Measurements from ENCODE around the gene FAM20C. TPM values are rescaled to one million over a fixed set of nuclear protein-coding genes. Genes with fewer than 3 reads are reported as not detected.
A peak's percentile ranks its signal among the peaks of the same experiment; 100 is the strongest.

FAM20C gene
- total and polyA plus RNA-seq, 2 of the 8 experiments (the other 6 are each of a cell fraction or from before 2014, with no cell fraction given): 9.5 to 34.8 TPM

DNA sequence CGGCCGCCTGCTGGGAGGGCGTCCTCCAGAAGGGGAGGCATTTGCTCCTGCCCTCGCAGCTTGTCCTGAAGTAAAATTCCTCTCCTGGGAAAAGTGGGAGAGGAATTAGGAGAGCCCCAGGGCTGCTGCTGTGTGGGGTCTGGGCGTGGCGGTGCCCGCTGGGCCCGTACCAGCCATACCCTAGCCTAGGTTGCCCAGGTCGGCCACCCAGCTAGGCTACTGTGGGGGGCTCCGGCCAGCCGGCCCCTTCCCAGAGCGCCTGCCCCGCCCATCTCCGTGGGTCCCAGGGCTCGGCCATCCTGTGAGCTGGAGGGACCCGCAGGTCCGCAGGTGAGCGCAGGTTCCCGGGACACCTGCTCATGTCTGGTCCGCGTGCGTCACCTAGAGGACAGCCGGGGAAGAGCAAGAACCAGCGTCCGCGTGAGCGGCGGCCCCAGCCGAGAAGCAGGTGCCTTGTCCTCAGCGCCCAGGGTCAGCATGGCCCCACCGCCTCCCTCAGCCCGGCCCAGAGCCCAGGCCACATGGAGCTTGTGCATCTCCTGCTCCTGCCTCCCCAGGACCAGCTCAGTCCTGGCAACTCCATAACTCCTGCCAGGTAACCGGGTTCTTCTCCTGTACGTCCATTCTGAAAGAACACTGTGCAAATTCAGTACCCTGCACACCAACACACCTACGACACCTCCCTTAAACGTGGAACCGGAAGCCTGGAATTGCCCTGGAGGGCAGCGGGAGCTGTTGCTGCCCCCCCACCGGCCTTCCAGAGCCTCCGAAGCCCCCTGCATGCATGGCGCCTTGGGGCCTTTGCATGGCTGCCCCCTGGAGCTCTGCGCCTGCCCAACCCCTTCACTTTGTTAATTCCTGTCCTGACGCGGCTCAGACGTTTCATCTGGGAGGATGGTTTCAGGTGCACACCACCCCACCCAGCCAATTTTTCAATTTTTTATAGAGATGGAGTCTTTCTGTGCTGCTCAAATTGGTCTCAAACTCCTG is 74.8 kb downstream of the FAM20C start (continued):
- TF ChIP-seq, protein P1, sequence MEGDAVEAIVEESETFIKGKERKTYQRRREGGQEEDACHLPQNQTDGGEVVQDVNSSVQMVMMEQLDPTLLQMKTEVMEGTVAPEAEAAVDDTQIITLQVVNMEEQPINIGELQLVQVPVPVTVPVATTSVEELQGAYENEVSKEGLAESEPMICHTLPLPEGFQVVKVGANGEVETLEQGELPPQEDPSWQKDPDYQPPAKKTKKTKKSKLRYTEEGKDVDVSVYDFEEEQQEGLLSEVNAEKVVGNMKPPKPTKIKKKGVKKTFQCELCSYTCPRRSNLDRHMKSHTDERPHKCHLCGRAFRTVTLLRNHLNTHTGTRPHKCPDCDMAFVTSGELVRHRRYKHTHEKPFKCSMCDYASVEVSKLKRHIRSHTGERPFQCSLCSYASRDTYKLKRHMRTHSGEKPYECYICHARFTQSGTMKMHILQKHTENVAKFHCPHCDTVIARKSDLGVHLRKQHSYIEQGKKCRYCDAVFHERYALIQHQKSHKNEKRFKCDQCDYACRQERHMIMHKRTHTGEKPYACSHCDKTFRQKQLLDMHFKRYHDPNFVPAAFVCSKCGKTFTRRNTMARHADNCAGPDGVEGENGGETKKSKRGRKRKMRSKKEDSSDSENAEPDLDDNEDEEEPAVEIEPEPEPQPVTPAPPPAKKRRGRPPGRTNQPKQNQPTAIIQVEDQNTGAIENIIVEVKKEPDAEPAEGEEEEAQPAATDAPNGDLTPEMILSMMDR (IDR thresholded peaks at IDR 0.05; ENCODE audit: control extremely low read depth in 1 of 3, insufficient read depth in 1 of 3, low read depth in 1 of 3, low read length in 3 of 3): peak in 2 of 3 experiments; percentile 70 to 88; a peak in 3 of 4 replicates
- no peak for TF ChIP-seq SUZ12 (IDR thresholded peaks at IDR 0.05; ENCODE audit: low read length)
